Measurements from ENCODE around the gene TMEM240. TPM values are rescaled to one million over a fixed set of nuclear protein-coding genes. Genes with fewer than 3 reads are reported as not detected.
"Not testable (repeated sequence)": the region's sequence is repeated elsewhere in the genome, so short reads cannot be mapped to it uniquely, and the experiment has no call there.

TMEM240 gene
- total RNA-seq, 1 donor from 2014 or later: 0.53 TPM

GRCh38 chr1:1487701-1488100 lies 52.7 kb downstream of the TMEM240 start:
- peaks cover 40% of the 10 kb centered on the region for H3K36me3 ChIP-seq (ENCODE audit: control insufficient read depth, insufficient read depth, low read length)
- TF ChIP-seq CTCF (IDR thresholded peaks at IDR 0.05; ENCODE audit: insufficient read depth, low read length, severe bottlenecking): no peak
- no peaks in the 10 kb centered on the region for H3K27me3 ChIP-seq (ENCODE audit: control insufficient read depth, insufficient read depth, low read length)
- DNase-seq (ENCODE audit: low read depth) (no peak), FAIRE-seq (no peak)
- no peak overlapping the region for H3K4me3 ChIP-seq (ENCODE audit: low read depth, low read length)

- DNase-seq (ENCODE audit: low read depth); H3K4me3 ChIP-seq (ENCODE audit: low read depth, low read length); H3K27me3 ChIP-seq (ENCODE audit: control insufficient read depth, insufficient read depth, low read length); FAIRE-seq: not testable (repeated sequence)
- peaks cover 36% of the 10 kb centered on the region for H3K36me3 ChIP-seq (ENCODE audit: control insufficient read depth, insufficient read depth, low read length)
Measured at GRCh38 chr1:1485755-1486317, 54.6 kb downstream of the TMEM240 start.

GRCh38 chr1:1484976-1485750 lies 55.3 kb downstream of the TMEM240 start:
- not testable (repeated sequence) for H3K4me3 ChIP-seq (ENCODE audit: low read depth, low read length); H3K27me3 ChIP-seq (ENCODE audit: control insufficient read depth, insufficient read depth, low read length); DNase-seq (ENCODE audit: low read depth); FAIRE-seq
- peaks cover 33% of the 10 kb centered on the region for H3K36me3 ChIP-seq (ENCODE audit: control insufficient read depth, insufficient read depth, low read length)

Other genes with a start within 250 kb of the TMEM240 start
- gene ACAP3, start 232.7 kb downstream of the TMEM240 start, total RNA-seq: 34.0 and 36.4 TPM in 2 replicates
- gene PUSL1, start 232.0 kb downstream of the TMEM240 start, total RNA-seq: 15.6 and 20.8 TPM in 2 replicates
- 64.9 and 66.3 TPM in 2 replicates for gene INTS11, start 216.0 kb downstream of the TMEM240 start, total RNA-seq
- 10.8 and 20.2 TPM in 2 replicates for gene CPTP, start 215.8 kb downstream of the TMEM240 start, total RNA-seq
- gene TAS1R3, start 209.3 kb downstream of the TMEM240 start, total RNA-seq: 0.26 and 0.38 TPM in 2 replicates
- gene DVL1, start 191.2 kb downstream of the TMEM240 start, total RNA-seq: 208 and 233 TPM in 2 replicates
- 0.51 and 5.0 TPM in 2 replicates for gene MXRA8, start 182.1 kb downstream of the TMEM240 start, total RNA-seq
- 93.5 and 128 TPM in 2 replicates for gene AURKAIP1, start 165.4 kb downstream of the TMEM240 start, total RNA-seq
- gene CCNL2, start 141.3 kb downstream of the TMEM240 start, total RNA-seq: 119 and 134 TPM in 2 replicates
- 46.3 and 50.4 TPM in 2 replicates for gene MRPL20, start 133.3 kb downstream of the TMEM240 start, total RNA-seq
- gene ANKRD65, start 119.3 kb downstream of the TMEM240 start, total RNA-seq: 5.3 and 7.9 TPM in 2 replicates
- gene VWA1, start 104.9 kb downstream of the TMEM240 start, total RNA-seq: 5.0 and 7.9 TPM in 2 replicates
- gene ATAD3C, start 90.9 kb downstream of the TMEM240 start, total RNA-seq: 0.26 and 0.77 TPM in 2 replicates
- gene ATAD3B, start 68.9 kb downstream of the TMEM240 start, total RNA-seq: 19.2 and 24.7 TPM in 2 replicates
- 20.9 and 28.7 TPM in 2 replicates for gene ATAD3A, start 28.5 kb downstream of the TMEM240 start, total RNA-seq
- gene SSU72, start 34.2 kb upstream of the TMEM240 start, total RNA-seq: 54.0 and 56.1 TPM in 2 replicates
- gene FNDC10, start 59.5 kb upstream of the TMEM240 start, total RNA-seq: 0.26 TPM in 2 replicates
- gene MIB2, start 74.9 kb upstream of the TMEM240 start, total RNA-seq: 78.2 and 82.2 TPM in 2 replicates
- gene MMP23B, start 91.5 kb upstream of the TMEM240 start, total RNA-seq: 0.26 and 0.38 TPM in 2 replicates
- gene CDK11B, start 118.4 kb upstream of the TMEM240 start, total RNA-seq: 5.0 and 7.6 TPM in 2 replicates
- gene SLC35E2B, start 152.2 kb upstream of the TMEM240 start, total RNA-seq: 14.0 and 17.0 TPM in 2 replicates
- 4.2 and 10.6 TPM in 2 replicates for gene CDK11A, start 183.7 kb upstream of the TMEM240 start, total RNA-seq
- 41.6 and 51.0 TPM in 2 replicates for gene NADK, start 237.8 kb upstream of the TMEM240 start, total RNA-seq

Data from bronchial epithelial cell (primary cell).